K562 (cell line): ENCODE results near the gene DPAGT1. TPM values are rescaled to one million over a fixed set of nuclear protein-coding genes. Genes with fewer than 3 reads are reported as not detected.

ENCODE experiments used
- ATF2 ChIP-seq: sonication (generic); formaldehyde crosslinking; IDR thresholded peaks from 2 replicates; pipeline ENCODE4 v1.8.1; 2022; ENCODE audit warnings: missing genetic modification reagents
- BCLAF1 ChIP-seq, 2 experiments: fragments of 450-650 bp in 1 of 2; IDR thresholded peaks; 2 replicates each; pipeline ENCODE4 v1.6.1; 2011 to 2017; ENCODE audit warnings: low read depth in 2 of 2, antibody characterized with exemption in 1 of 2, borderline replicate concordance in 1 of 2, low read length in 1 of 2, mild to moderate bottlenecking in 1 of 2, mixed read lengths in 1 of 2; ENCODE audit not compliant: control insufficient read depth in 1 of 2
- BRF2 ChIP-seq: IDR thresholded peaks from 3 replicates; pipeline ENCODE4 v1.6.1; 2011; ENCODE audit warnings: borderline replicate concordance, mild to moderate bottlenecking; ENCODE audit not compliant: insufficient read length, insufficient read depth
- CBFA2T2 ChIP-seq: fragments of 450-650 bp; conservative IDR thresholded peaks from 2 replicates; pipeline ENCODE4 v1.6.1; 2017; ENCODE audit warnings: mild to moderate bottlenecking
- E2F5 ChIP-seq: sonication (generic); formaldehyde crosslinking; IDR thresholded peaks from 2 replicates; pipeline ENCODE4 v1.8.0; 2022; ENCODE audit warnings: mild to moderate bottlenecking, missing genetic modification reagents
- FOXM1 ChIP-seq, 2 experiments: fragments of 450-650 bp in 1 of 2; sonication (generic) in 1 of 2; formaldehyde crosslinking in 1 of 2; IDR thresholded peaks; 2 replicates each; pipeline versions ENCODE4 v1.6.1 to v1.9.0; 2017 to 2022; ENCODE audit warnings: low read depth in 2 of 2, mild to moderate bottlenecking in 2 of 2, missing genetic modification reagents in 1 of 2, moderate library complexity in 1 of 2
- NEUROD1 ChIP-seq: fragments of 150-350 bp; IDR thresholded peaks from 2 replicates; pipeline ENCODE4 v1.6.1; 2014; ENCODE audit warnings: borderline replicate concordance, low read length, low read depth; ENCODE audit not compliant: partially characterized antibody
- NFATC3 ChIP-seq: fragments of 450-650 bp; IDR thresholded peaks from 2 replicates; pipeline ENCODE4 v1.6.1; 2017; ENCODE audit warnings: mild to moderate bottlenecking
- NFIC ChIP-seq: fragments of 450-650 bp; IDR thresholded peaks from 2 replicates; pipeline ENCODE4 v1.6.1; 2017; ENCODE audit warnings: mild to moderate bottlenecking, inconsistent platforms
- PHF20 ChIP-seq: fragments of 450-650 bp; IDR thresholded peaks from 2 replicates; pipeline ENCODE4 v1.6.1; 2018; ENCODE audit not compliant: partially characterized antibody
- SLC30A9 ChIP-seq: fragments of 250-450 bp; sonication (Bioruptor Pico); IDR thresholded peaks from 2 replicates; pipeline ENCODE4 v1.8.0; 2022; ENCODE audit warnings: mild to moderate bottlenecking, moderate library complexity
- TRIM25 ChIP-seq: fragments of 450-650 bp; IDR thresholded peaks from 2 replicates; pipeline ENCODE4 v1.7.0; 2016; ENCODE audit warnings: borderline replicate concordance
- YBX1 ChIP-seq: fragments of 450-650 bp; IDR thresholded peaks from 2 replicates; pipeline ENCODE4 v1.7.1; 2016; ENCODE audit warnings: mild to moderate bottlenecking
- ZFP30 ChIP-seq: fragments of 250-450 bp; sonication (Bioruptor Pico); IDR thresholded peaks from 2 replicates; pipeline ENCODE4 v1.8.0; 2022; ENCODE audit warnings: moderate library complexity, mild to moderate bottlenecking, inconsistent platforms, borderline replicate concordance
- ZNF445 ChIP-seq: fragments of 250-450 bp; sonication (Bioruptor Pico); IDR thresholded peaks from 2 replicates; pipeline ENCODE4 v1.4.0; 2020; ENCODE audit warnings: low read depth, mild to moderate bottlenecking, moderate library complexity
- polyA plus RNA-seq, 8 experiments: library from polyadenylated mRNA; depleted of rRNA in 4 of 8; stranded (reverse) in 5 of 8; unstranded in 3 of 8; fragments of >200 nt; fragmentation: Nextera tagmentation in 2 of 8; fragmentation: Illumina TruSeq in 1 of 8; extraction: Ambion mirVana in 2 of 8; extraction: Trizol in 1 of 8; gene quantifications; 2 replicates each; pipeline versions ENCODE4 v1.2.1 to v1.2.3, GENCODE V29; 2011 to 2014; ENCODE audit warnings: inconsistent platforms in 1 of 8, missing spikeins in 1 of 8
- total RNA-seq, 7 experiments: library from RNA; depleted of rRNA in 6 of 7; stranded (reverse); fragments of >200 nt in 6 of 7; fragmentation: Illumina TruSeq in 2 of 7; extraction: Trizol in 2 of 7; gene quantifications; 2 replicates each; pipeline versions ENCODE4 v1.2.1 to v1.2.3, GENCODE V29; 2011 to 2021; ENCODE audit warnings: low replicate concordance in 1 of 7

Gene DPAGT1
- total and polyA plus RNA-seq, 9 of the 15 experiments (the other 6 are each of a cell fraction or from before 2014, with no cell fraction given): 29.9 to 135 (median 85.0) TPM

GRCh38 chr11:119101759-119102423 is at the start of gene DPAGT1 (continued):
- no peak; a peak in 1 of 4 replicates for TF ChIP-seq BCLAF1 (IDR thresholded peaks at IDR 0.05; ENCODE audit: borderline replicate concordance in 1 of 2, control insufficient read depth in 1 of 2, low read depth in 2 of 2, low read length in 1 of 2)
- no peak for TF ChIP-seq ATF2 (CRISPR knock-in tag)
- TF ChIP-seq NFATC3: no peak; the same call in 1 of the 2 replicates
- TF ChIP-seq FOXM1 (IDR thresholded peaks at IDR 0.05; ENCODE audit: low read depth): peak; percentile 74
- no peak for TF ChIP-seq FOXM1 (CRISPR knock-in tag; IDR thresholded peaks at IDR 0.05; ENCODE audit: low read depth)
- TF ChIP-seq NEUROD1: peak; percentile 22
- TF ChIP-seq CBFA2T2: peak; percentile 65
- no peak for TF ChIP-seq SLC30A9
- no peak for TF ChIP-seq YBX1
- no peak for TF ChIP-seq ZFP30 (CRISPR knock-in tag)
- no peak; the same call in 1 of the 2 replicates for TF ChIP-seq NFIC
- TF ChIP-seq TRIM25: no peak
- TF ChIP-seq E2F5 (CRISPR knock-in tag): no peak
- peak; percentile 86 for TF ChIP-seq PHF20
- no peak for TF ChIP-seq ZNF445 (CRISPR knock-in tag)
- TF ChIP-seq BRF2: no peak
